T-helper 2 cell treated with Interferon-gamma antibody and Interleukin-4, amounts not matched to agents 5 μg/mL and 100 μg/mL, for 36 hours (primary cell): ENCODE results near the gene STXBP5.
A peak's percentile ranks its signal among the peaks of the same experiment; 100 is the strongest.

ENCODE experiments used
- DNase-seq: peaks from one replicate; pipeline ENCODE4 v3.0.0; 2021; ENCODE audit warnings: low spot score
- H3K27ac Mint-ChIP-seq: one replicate; pipeline ENCODE4 v1.8.0; 2021; ENCODE audit warnings: mild to moderate bottlenecking, mixed read lengths
- H3K27me3 Mint-ChIP-seq: one replicate; pipeline ENCODE4 v1.8.0; 2021; ENCODE audit warnings: low read depth, mixed read lengths
- H3K36me3 Mint-ChIP-seq: one replicate; pipeline ENCODE4 v1.8.0; 2021; ENCODE audit warnings: low read depth, mixed read lengths
- H3K4me1 Mint-ChIP-seq: one replicate; pipeline ENCODE4 v1.8.0; 2021; ENCODE audit warnings: low read depth, mixed read lengths
- H3K4me3 Mint-ChIP-seq: one replicate; pipeline ENCODE4 v1.8.0; 2022; ENCODE audit warnings: mild to moderate bottlenecking, moderate library complexity, mixed read lengths
- H3K9me3 Mint-ChIP-seq: one replicate; pipeline ENCODE4 v1.8.0; 2021; ENCODE audit warnings: mixed read lengths

STXBP5 gene

DNA sequence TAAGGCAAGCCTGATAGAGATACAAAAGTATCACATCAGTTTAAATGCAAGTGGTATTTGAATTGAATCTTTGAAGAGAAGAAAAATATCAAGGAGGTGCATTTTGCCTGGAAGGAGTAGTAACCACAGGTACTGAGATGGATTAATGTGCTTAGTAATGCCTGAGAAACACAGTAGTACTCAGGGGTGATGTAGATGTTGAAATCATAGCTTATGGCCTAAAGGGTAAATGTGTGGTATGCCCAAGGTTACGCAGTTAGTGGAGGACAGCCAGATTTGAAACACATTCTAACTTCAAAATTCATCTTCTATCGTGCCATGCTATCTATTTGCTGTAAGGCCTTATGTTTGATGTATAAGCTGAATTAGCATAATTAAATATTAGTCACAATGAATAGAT lies 55.9 kb downstream of the STXBP5 start:
- H3K27me3 Mint-ChIP-seq: no peaks in the 10 kb centered on the region
- H3K4me3 Mint-ChIP-seq: no peak overlapping the region
- peaks cover 4% of the 10 kb centered on the region for H3K36me3 Mint-ChIP-seq
- H3K9me3 Mint-ChIP-seq: no peaks in the 10 kb centered on the region
- no peak overlapping the region for H3K27ac Mint-ChIP-seq
- DNase-seq: no peak
- no peaks in the 10 kb centered on the region for H3K4me1 Mint-ChIP-seq

DNA sequence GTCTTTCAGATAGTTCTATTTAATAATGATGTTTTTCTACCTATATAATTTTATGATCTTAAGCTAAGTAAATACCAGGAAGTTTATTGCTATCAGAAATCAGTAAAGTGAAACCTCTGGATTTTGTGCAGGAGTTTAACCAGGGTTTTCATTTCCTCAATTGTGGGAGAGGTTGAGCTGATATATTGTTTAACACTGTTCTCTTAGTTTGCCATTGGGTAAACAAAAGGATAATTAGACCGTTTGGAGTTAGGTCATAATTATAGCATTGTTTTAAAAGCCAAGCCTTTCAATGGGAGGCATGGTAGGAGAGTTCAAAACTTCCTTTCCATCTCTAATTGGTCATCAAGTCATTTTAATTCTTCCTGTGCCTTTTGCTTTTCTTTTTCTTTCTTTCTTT lies 58.7 kb downstream of the STXBP5 start:
- Mint-ChIP-seq H3K4me1 (no peaks in the 10 kb centered on the region), H3K27ac (no peak overlapping the region), H3K36me3 (peaks cover 22% of the 10 kb centered on the region), H3K9me3 (no peaks in the 10 kb centered on the region), H3K27me3 (no peaks in the 10 kb centered on the region), H3K4me3 (no peak overlapping the region)
- no peak for DNase-seq

DNA sequence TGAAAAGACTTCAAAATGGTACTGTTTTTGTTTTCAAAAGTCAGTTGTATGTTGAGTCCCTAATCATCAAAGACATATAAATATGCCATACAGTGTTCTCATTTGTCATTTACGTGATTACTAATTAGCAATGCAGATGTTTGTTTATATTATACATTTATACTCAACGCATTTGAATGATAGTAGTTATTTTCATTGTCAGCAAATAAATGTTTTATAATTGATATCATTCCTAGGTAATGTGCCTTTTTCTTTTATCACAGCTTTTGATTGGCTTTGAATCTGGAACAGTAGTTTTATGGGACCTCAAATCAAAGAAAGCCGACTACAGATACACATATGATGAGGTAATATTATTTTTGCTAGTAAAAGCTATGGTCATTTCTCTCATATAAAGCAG lies 62.6 kb downstream of the STXBP5 start:
- H3K9me3 Mint-ChIP-seq: no peaks in the 10 kb centered on the region
- H3K27me3 Mint-ChIP-seq: no peaks in the 10 kb centered on the region
- H3K27ac Mint-ChIP-seq: no peak overlapping the region
- DNase-seq: no peak
- H3K36me3 Mint-ChIP-seq: peaks cover 40% of the 10 kb centered on the region
- no peaks in the 10 kb centered on the region for H3K4me1 Mint-ChIP-seq
- H3K4me3 Mint-ChIP-seq: no peak overlapping the region

DNA sequence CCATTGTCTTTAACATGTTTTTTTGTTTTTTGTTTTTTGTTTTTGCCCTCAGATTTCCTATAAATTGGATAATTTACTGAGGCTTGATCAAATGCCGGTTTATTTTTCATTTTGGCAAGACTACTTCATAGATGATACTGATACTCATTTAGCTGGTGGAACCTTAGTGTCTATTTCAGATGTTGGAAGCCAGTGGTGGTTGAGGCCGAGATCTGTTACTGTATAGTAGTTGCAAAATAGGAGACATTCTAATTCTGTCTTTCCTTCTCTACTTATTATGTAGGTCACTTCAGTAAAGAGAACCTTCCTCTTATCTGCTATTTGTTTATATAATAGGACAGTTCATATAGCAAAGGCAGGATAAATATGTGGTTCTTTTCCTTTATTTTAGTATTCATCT lies 63.4 kb downstream of the STXBP5 start:
- no peak for DNase-seq
- no peaks in the 10 kb centered on the region for H3K27me3 Mint-ChIP-seq
- H3K27ac Mint-ChIP-seq: no peak overlapping the region
- H3K9me3 Mint-ChIP-seq: no peaks in the 10 kb centered on the region
- H3K36me3 Mint-ChIP-seq: peaks cover 40% of the 10 kb centered on the region
- no peaks in the 10 kb centered on the region for H3K4me1 Mint-ChIP-seq
- H3K4me3 Mint-ChIP-seq: no peak overlapping the region

DNA sequence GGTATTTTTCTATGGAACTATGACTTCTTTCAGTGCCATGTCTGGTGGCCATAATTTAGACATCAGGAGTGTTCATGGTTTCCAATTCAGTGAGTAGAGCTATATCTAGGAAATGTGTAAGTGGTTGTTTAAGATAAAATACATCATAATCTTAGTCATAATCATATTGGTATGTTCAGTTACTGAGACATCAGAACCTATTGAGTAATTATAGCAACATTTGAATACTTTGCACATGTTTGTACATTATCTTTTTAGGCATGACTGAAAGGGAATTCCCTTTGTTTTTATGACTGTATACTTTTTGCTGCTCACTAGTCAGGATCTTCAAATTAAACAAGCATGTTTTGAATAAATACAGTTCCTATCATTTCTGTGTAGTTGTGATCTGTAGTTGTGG lies 64.0 kb downstream of the STXBP5 start:
- Mint-ChIP-seq H3K4me1 (no peaks in the 10 kb centered on the region), H3K4me3 (no peak overlapping the region), H3K27me3 (no peaks in the 10 kb centered on the region), H3K27ac (no peak overlapping the region), H3K36me3 (peaks cover 45% of the 10 kb centered on the region), H3K9me3 (no peaks in the 10 kb centered on the region)
- no peak for DNase-seq

DNA sequence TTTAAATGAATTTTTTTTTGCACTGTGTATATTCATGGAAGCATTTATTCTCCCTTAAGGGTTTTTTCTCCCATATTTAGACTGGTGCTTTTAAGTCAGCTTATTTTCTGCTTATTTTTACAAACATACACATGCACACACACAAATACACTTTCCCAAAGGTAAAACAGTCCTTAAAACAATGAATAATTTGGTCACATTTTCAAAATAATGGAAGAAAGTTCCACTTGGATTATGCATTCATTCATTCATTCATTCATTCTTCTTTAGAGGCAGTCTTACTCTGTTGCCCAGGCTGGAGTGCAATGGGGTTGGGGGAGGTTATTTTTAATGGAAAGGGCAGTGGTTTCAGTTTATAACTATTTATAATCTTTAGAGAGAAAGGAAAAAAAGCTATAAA lies 69.8 kb downstream of the STXBP5 start:
- no peak overlapping the region for H3K27ac Mint-ChIP-seq
- no peak overlapping the region for H3K4me3 Mint-ChIP-seq
- no peaks in the 10 kb centered on the region for H3K27me3 Mint-ChIP-seq
- no peak for DNase-seq
- H3K9me3 Mint-ChIP-seq: peaks cover 4% of the 10 kb centered on the region
- peaks cover 40% of the 10 kb centered on the region for H3K36me3 Mint-ChIP-seq
- peaks cover 5% of the 10 kb centered on the region for H3K4me1 Mint-ChIP-seq

DNA sequence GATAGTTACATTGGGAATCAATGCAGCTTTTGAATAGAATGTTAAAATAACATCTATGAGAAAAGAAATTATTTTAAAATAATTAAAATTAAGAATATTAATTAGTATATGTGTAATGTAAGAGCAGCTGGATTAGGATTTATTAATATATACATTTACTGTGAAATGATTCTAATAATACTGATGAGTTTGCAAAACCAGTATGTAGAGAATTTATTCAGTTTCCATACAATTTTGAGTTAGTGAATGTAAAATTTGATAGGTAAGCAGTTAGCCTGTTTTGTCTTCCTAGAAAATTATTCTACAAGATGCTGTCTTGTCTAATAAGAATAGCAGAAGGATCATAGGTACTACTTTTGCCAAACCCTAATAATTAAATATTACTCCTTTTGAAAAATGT lies 70.6 kb downstream of the STXBP5 start:
- Mint-ChIP-seq H3K27me3 (no peaks in the 10 kb centered on the region), H3K27ac (no peak overlapping the region), H3K9me3 (peaks cover 4% of the 10 kb centered on the region), H3K4me3 (no peak overlapping the region), H3K4me1 (peaks cover 10% of the 10 kb centered on the region), H3K36me3 (peaks cover 39% of the 10 kb centered on the region)
- no peak for DNase-seq

DNA sequence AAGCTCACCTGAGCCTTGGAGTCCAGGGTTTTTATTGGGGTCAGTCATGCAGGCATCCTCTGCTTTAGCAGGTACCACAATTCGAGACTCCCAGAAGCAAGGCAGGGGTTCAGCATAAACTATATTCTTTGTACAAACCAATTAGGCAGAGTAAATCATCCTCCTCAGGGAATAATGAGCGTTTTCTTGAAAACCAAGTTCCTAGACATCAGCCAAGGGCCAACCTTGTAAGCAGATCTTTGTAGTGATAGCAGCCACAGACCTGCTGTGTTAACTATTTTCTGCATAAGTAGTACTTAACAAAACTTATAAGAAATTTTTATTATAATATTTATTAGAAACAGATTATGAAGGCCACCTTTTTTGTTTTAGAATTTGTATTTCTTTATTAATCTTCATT lies 74.7 kb downstream of the STXBP5 start:
- Mint-ChIP-seq H3K9me3 (peaks cover 7% of the 10 kb centered on the region), H3K27ac (no peak overlapping the region), H3K4me1 (peaks cover 23% of the 10 kb centered on the region), H3K4me3 (peak overlapping the region; percentile 21), H3K27me3 (no peaks in the 10 kb centered on the region), H3K36me3 (peaks cover 46% of the 10 kb centered on the region)
- no peak for DNase-seq

DNA sequence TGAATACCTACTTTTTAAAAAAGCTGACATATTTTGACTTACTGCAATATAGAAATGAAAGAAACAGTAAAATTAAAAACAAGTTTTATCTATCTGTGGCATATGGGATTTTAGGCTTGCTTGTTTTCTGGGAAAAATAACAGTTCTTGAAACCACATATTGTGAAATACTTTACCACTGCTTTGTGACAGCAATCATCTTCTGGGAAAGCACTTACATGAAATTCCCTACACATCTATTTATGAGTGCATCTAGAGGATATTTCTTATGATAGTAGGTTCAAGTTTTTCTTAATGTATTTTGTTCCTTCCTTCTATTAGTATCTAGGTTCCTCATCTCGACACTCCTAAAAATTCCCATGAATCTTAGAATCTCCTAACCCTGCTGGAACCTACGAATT lies 75.2 kb downstream of the STXBP5 start:
- H3K4me3 Mint-ChIP-seq: peak overlapping the region; percentile 31
- peak overlapping the region; percentile 49 for H3K27ac Mint-ChIP-seq
- DNase-seq: no peak
- H3K4me1 Mint-ChIP-seq: peaks cover 24% of the 10 kb centered on the region
- H3K36me3 Mint-ChIP-seq: peaks cover 43% of the 10 kb centered on the region
- no peaks in the 10 kb centered on the region for H3K27me3 Mint-ChIP-seq
- H3K9me3 Mint-ChIP-seq: peaks cover 7% of the 10 kb centered on the region

DNA sequence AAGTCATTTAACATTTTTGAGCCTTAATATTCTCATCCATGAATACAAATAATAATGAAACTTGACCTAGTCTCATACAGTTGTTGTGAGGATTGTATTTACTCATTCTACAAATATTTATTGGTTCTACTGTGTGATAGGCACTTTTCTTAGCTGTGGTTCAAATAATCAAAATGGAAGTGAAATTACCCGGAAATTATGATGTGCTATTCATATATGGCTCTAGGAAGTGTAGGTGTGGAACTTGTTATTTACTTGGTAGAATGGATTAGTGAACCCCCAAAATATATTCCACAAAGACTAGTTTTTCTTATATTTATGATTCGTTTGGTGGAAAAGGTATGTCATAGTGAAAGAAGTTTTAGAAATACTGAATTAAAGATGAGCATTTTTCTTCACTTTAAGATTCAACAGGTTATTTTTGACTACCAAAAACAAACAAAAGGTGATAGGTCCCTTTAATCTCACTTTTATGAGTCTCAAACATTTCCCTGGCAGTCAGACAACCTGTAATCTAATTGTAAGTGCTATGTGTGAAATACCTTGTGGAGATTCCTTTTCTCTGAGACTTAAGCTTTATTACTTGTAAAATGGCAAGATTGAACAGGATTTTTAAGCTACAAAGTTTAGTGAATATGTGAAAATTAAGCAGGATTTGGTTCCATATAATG lies 77.8 kb downstream of the STXBP5 start:
- Mint-ChIP-seq H3K27ac (no peak overlapping the region), H3K27me3 (no peaks in the 10 kb centered on the region), H3K9me3 (peaks cover 7% of the 10 kb centered on the region), H3K4me3 (peak overlapping the region; percentile 17), H3K36me3 (peaks cover 38% of the 10 kb centered on the region), H3K4me1 (peaks cover 35% of the 10 kb centered on the region)
- DNase-seq: no peak

DNA sequence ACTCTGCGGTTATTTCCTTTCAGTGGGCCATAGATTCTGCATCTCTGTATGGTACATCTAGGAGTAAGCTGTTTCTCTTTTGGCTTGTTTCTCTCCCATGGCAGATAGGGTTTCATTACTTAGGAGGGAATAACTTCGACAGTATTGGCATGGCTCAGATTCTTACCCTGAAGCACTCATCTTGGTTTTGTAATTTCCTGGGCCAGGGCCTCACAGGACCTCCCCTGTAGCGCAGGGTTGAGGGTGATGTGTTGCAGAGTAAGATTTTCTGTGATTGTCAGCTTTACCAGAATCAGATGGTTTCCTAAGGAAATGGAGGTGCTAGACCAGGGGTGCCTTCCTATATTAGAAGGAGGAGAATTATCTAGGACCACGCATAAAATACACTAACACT lies 78.3 kb downstream of the STXBP5 start:
- Mint-ChIP-seq H3K27me3 (no peaks in the 10 kb centered on the region), H3K27ac (no peak overlapping the region), H3K9me3 (peaks cover 7% of the 10 kb centered on the region), H3K4me3 (no peak overlapping the region), H3K4me1 (peaks cover 35% of the 10 kb centered on the region), H3K36me3 (peaks cover 35% of the 10 kb centered on the region)
- DNase-seq: no peak

DNA sequence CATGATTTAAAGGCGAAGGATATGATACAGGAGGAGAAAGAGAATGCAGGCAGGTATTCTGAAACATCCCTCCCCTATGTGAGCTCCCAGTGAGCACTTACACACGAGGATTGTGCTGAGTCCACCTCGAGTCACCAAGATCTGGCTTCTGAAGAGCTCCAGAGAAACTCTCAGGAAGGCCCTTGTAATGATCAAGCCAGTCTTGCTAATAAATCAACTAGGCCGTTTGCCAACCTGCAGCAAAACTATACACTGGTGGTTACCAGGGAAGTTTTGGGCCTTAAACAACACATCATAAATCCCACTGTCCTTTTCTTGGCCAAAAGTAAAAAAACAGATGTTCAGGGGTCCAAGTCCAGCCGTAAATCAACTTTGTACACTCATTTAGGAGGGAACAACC lies 79.2 kb downstream of the STXBP5 start:
- H3K9me3 Mint-ChIP-seq: peaks cover 7% of the 10 kb centered on the region
- no peak for DNase-seq
- no peak overlapping the region for H3K4me3 Mint-ChIP-seq
- no peaks in the 10 kb centered on the region for H3K27me3 Mint-ChIP-seq
- H3K36me3 Mint-ChIP-seq: peaks cover 29% of the 10 kb centered on the region
- H3K4me1 Mint-ChIP-seq: peaks cover 36% of the 10 kb centered on the region
- no peak overlapping the region for H3K27ac Mint-ChIP-seq

DNA sequence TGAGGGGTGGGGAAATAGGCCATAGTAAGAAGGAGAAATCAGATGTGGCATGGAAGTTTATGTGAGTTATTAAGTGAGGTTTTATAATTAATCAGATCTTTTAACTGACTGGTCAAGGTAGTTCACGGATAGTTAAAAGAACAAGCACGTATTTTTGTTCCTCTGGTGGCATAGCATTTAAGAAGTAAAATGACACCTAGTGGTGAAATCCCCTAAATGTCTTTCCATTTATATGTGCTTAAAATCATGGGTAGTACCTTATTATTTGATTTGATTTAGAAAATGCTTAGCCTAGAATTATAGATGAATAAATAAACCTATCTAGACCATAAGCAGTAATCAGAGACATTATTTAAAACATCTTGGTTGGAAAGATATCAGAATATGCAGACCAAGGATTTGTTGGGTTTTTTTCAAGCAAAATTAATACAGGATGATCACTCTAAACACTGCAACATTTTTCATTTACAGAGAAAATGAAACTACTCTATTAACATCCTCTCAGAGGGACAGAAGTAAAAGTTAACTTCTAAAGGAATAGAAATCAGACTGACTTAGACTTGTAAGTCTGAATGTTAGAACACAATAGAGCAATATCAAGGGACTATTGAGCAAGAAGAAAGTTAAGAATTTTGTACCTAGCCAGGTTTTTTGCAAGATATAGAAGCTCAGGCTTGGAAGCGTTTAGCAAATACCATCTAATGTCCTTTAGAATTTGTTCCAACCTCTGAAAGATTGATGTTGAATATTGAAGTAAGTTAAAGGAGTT lies 81.1 kb downstream of the STXBP5 start:
- peaks cover 3% of the 10 kb centered on the region for H3K9me3 Mint-ChIP-seq
- peaks cover 25% of the 10 kb centered on the region for H3K4me1 Mint-ChIP-seq
- DNase-seq: no peak
- H3K27me3 Mint-ChIP-seq: no peaks in the 10 kb centered on the region
- H3K4me3 Mint-ChIP-seq: no peak overlapping the region
- peaks cover 24% of the 10 kb centered on the region for H3K36me3 Mint-ChIP-seq
- no peak overlapping the region for H3K27ac Mint-ChIP-seq

DNA sequence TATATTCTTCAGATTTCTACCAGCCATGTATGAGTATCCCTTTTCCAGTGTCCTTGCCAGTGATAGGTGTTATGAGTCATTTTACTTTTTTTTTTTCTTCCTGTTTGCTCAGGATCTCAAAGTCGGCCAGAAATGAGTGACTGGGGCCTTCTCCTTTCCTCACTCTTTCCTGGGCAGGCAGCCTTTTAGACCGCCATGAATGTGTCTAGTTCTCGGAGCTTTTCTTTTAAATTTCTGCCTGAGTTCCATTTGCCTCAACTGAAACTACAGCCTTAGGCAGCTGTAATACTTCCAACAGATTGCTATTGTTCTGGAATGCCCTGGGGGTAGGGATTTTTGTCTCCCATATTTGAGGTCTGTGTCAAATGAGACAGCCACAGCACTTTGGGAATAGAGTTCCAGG lies 83.7 kb downstream of the STXBP5 start:
- H3K4me1 Mint-ChIP-seq: peaks cover 14% of the 10 kb centered on the region
- H3K4me3 Mint-ChIP-seq: no peak overlapping the region
- H3K27me3 Mint-ChIP-seq: no peaks in the 10 kb centered on the region
- peaks cover 14% of the 10 kb centered on the region for H3K36me3 Mint-ChIP-seq
- no peaks in the 10 kb centered on the region for H3K9me3 Mint-ChIP-seq
- H3K27ac Mint-ChIP-seq: no peak overlapping the region
- no peak for DNase-seq

DNA sequence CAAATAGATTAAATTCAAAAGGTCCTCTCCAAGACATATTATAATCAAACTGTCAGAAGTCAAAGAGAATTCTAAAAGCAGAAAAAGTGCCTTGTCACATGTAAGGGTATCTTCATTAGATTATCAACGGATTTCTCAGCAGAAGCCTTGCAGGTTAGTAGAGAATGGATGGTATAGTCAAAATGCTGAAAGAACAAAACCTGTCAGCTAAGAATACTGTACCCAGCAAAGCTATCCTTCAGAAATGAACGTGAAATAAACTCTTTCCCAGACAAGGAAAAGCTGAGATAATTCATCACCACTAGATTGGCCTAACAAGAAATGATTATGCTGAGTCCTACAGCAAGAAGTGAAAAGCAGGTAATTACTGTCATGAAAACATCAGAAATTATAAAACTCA lies 92.9 kb downstream of the STXBP5 start:
- no peaks in the 10 kb centered on the region for H3K27me3 Mint-ChIP-seq
- H3K27ac Mint-ChIP-seq: no peak overlapping the region
- H3K4me3 Mint-ChIP-seq: no peak overlapping the region
- H3K4me1 Mint-ChIP-seq: peaks cover 7% of the 10 kb centered on the region
- peaks cover 54% of the 10 kb centered on the region for H3K9me3 Mint-ChIP-seq
- no peak for DNase-seq
- H3K36me3 Mint-ChIP-seq: peaks cover 59% of the 10 kb centered on the region
